ENCODE data around the gene SPIB. TPM values are rescaled to one million over a fixed set of nuclear protein-coding genes. Genes with fewer than 3 reads are reported as not detected.

Gene SPIB
- total and polyA plus RNA-seq, 5 donors = 0.02 to 0.29 (median 0.14) TPM; not detected in 2

DNA sequence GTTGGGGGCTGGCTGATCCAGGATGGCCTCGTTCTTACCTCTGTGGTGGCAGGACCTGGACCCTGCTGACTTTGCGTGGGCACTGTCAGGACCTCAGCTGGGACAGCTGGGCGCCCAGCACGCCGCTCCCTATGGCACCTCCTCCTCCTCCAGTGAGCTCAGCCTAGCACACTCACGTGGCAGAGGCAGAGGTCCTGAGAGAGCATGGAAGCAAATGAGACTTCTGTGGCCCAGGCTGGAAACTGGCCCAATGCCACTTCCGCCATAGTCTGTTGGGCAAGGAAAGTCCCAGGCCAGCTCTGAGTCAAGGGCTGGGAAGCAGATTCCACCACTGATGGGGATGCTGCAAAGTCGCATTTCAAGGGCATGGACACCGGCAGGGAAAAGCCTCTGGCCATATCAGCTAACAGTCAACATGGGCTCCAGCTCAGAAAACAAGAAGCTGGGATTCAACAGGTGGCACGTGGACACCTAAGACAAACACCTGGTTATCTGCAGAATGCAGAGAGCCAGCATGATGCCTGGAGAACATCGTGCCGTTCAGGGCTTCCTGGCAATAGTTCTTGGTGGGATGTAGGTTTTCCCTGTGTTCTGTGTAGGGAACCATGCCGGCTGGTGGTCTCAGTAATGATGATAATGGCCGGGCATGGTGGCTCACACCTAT, 30.6 kb downstream of the SPIB start:
- intact Hi-C loops (cut with DNase I) = no loop called here

GRCh38 chr19:50450369-50451222, 31.9 kb downstream of the SPIB start:
- DNase-seq (peak in 1 of 3 donors; percentile 15), ATAC-seq (no peak)
- no peak overlapping the region for H3K4me3 ChIP-seq (ENCODE audit: low read length)
- no peaks in the 10 kb centered on the region for H3K27me3 ChIP-seq (ENCODE audit: control insufficient read depth, insufficient read depth)
- 57% methylated on average over 30 of the region's 30 CpGs for WGBS
- intact Hi-C loops (cut with DNase I) = loop anchor here in 1 of 4 donors (10.0 kb wide), 1 partner anchor 86 kb away; the partner anchor contains the start of gene NAPSA
- H3K9me3 ChIP-seq (ENCODE audit: control insufficient read depth, low read length) = no peaks in the 10 kb centered on the region
- no peak overlapping the region for H3K27ac ChIP-seq (ENCODE audit: low read length)
- H3K4me1 ChIP-seq (ENCODE audit: control insufficient read depth, insufficient read depth, low read length) = no peaks in the 10 kb centered on the region

More for the DNA sequence above, 30.6 kb downstream of the SPIB start:
- WGBS = 77% methylated on average over 14 of the region's 14 CpGs
- no peak for ATAC-seq
- no peak for DNase-seq
- no peaks in the 10 kb centered on the region for H3K27me3 ChIP-seq (ENCODE audit: control insufficient read depth, insufficient read depth)
- H3K9me3 ChIP-seq (ENCODE audit: control insufficient read depth, low read length) = no peaks in the 10 kb centered on the region
- no peak overlapping the region for H3K27ac ChIP-seq (ENCODE audit: low read length)
- H3K4me3 ChIP-seq (ENCODE audit: low read length) = no peak overlapping the region
- H3K4me1 ChIP-seq (ENCODE audit: control insufficient read depth, insufficient read depth, low read length) = no peaks in the 10 kb centered on the region

DNA sequence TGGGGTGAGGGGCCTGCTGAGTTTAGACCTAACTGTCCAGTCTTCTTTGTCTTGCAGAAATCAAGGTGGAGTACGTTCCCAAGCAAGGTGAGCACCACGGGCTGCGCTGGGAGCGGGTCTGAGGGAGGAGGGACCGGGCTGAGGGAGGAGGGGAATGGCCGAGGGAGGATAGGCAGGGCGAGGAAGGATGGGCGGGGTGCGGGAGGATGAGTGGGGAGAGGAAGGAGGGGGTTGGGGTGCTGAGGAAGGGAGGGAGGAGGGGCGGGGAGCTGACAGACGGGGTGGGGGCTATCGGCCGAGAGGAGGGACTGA, 32.4 kb downstream of the SPIB start:
- Histone ChIP-seq H3K4me1 (ENCODE audit: control insufficient read depth, insufficient read depth, low read length) (no peaks in the 10 kb centered on the region), H3K27me3 (ENCODE audit: control insufficient read depth, insufficient read depth) (no peaks in the 10 kb centered on the region), H3K4me3 (ENCODE audit: low read length) (no peak overlapping the region), H3K9me3 (ENCODE audit: control insufficient read depth, low read length) (no peaks in the 10 kb centered on the region), H3K27ac (ENCODE audit: low read length) (no peak overlapping the region)
- intact Hi-C loops (cut with DNase I) = loop anchor here in 1 of 4 donors (10.0 kb wide), 1 partner anchor 86 kb away; the partner anchor contains the start of gene NAPSA
- DNase-seq = peak in 1 of 3 donors; percentile 32
- ATAC-seq = no peak
- WGBS = 40% methylated on average over 13 of the region's 13 CpGs

DNA sequence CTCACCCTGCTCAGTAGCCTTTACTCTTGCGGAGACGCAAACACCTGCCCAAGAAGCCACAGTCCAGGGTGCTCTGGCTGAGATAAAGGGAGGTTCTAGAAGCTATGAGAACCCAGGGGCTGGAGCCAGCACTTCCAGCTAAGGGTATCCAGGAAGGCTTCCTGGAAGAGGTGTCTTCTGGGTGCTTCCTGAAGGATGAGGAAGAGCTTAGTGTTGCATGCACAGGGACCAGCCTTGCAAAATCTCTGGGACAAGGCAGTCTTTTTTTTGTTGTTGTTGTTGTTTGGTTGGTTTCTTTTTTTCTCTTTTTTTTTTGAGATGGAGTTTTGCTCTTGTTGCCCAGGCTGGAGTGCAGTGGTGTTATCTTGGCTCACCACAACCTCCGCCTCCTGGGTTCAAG, 34.5 kb downstream of the SPIB start:
- ATAC-seq = no peak
- no peak for DNase-seq

DNA sequence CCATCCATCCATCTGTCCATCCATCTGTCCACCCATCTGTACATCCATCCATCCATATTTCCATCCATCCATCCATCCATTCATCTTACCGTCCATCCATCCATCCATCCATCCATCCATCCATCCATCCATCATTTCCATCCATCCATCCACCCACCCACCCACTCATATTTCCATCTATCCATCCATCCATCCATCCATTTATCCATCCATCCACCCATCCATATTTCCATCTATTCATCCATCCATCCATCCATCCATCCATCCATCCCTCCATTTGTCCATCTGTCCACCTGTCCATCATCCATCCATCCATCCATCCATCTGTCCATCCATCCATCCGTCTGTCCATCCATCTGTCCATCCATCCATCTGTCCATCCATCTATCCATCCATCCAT, 37.3 kb downstream of the SPIB start:
- DNase-seq (no peak), ATAC-seq (no peak)
- Histone ChIP-seq H3K9me3 (ENCODE audit: control insufficient read depth, low read length) (no peaks in the 10 kb centered on the region), H3K4me3 (ENCODE audit: low read length) (no peak overlapping the region), H3K4me1 (ENCODE audit: control insufficient read depth, insufficient read depth, low read length) (no peaks in the 10 kb centered on the region), H3K27ac (ENCODE audit: low read length) (no peak overlapping the region), H3K27me3 (ENCODE audit: control insufficient read depth, insufficient read depth) (no peaks in the 10 kb centered on the region)
- WGBS = 80% methylated on average over 2 of the region's 2 CpGs
- intact Hi-C loops (cut with DNase I) = loop anchor here in 1 of 4 donors (10.0 kb wide), 1 partner anchor 91 kb away; the partner anchor contains the start of gene NAPSA

More for the DNA sequence above, 34.5 kb downstream of the SPIB start:
- Histone ChIP-seq H3K4me1 (ENCODE audit: control insufficient read depth, insufficient read depth, low read length) (no peaks in the 10 kb centered on the region), H3K4me3 (ENCODE audit: low read length) (no peak overlapping the region), H3K27ac (ENCODE audit: low read length) (no peak overlapping the region), H3K9me3 (ENCODE audit: control insufficient read depth, low read length) (no peaks in the 10 kb centered on the region), H3K27me3 (ENCODE audit: control insufficient read depth, insufficient read depth) (no peaks in the 10 kb centered on the region)
- intact Hi-C loops (cut with DNase I) = loop anchor here in 1 of 4 donors (10.0 kb wide), 1 partner anchor 88 kb away; the partner anchor contains the start of gene NAPSA
- 97% methylated on average over 3 of the region's 3 CpGs for WGBS

DNA sequence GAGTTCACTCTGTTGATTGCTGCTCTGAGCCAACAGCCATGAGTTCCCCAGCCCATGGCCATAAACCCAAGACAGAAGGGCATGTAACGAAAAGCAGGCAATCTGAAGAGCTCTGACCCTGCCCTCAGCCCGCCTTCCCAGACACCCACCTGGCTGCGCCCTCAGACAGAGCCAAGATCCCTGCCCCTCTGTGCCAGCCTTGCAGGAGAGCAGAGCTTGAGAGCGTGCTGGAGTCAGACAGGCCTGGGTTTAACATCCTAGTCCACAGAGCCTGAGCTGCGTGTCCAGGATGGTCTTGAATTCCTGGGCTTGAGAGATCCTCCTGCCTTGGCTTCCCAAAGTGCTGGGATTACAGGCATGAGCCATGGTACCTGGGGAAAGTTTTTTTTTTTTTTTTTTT, 38.6 kb downstream of the SPIB start:
- ATAC-seq (no peak), DNase-seq (peak in 1 of 3 donors; percentile 37)
- H3K27me3 ChIP-seq (ENCODE audit: control insufficient read depth, insufficient read depth) = no peaks in the 10 kb centered on the region
- H3K9me3 ChIP-seq (ENCODE audit: control insufficient read depth, low read length) = no peaks in the 10 kb centered on the region
- intact Hi-C loops (cut with DNase I) = loop anchor here in 1 of 4 donors (10.0 kb wide), 1 partner anchor 92 kb away; the partner anchor contains the start of gene NAPSA
- H3K4me1 ChIP-seq (ENCODE audit: control insufficient read depth, insufficient read depth, low read length) = no peaks in the 10 kb centered on the region
- H3K27ac ChIP-seq (ENCODE audit: low read length) = no peak overlapping the region
- WGBS = 87% methylated on average over 5 of the region's 5 CpGs
- no peak overlapping the region for H3K4me3 ChIP-seq (ENCODE audit: low read length)

GRCh38 chr19:50458396-50459066, 39.8 kb downstream of the SPIB start:
- ATAC-seq (no peak), DNase-seq (peak in 1 of 3 donors; percentile 47)
- no peak overlapping the region for H3K4me3 ChIP-seq (ENCODE audit: low read length)
- no peaks in the 10 kb centered on the region for H3K4me1 ChIP-seq (ENCODE audit: control insufficient read depth, insufficient read depth, low read length)
- no peaks in the 10 kb centered on the region for H3K9me3 ChIP-seq (ENCODE audit: control insufficient read depth, low read length)
- no peak overlapping the region for H3K27ac ChIP-seq (ENCODE audit: low read length)
- 42% methylated on average over 50 of the region's 50 CpGs for WGBS
- intact Hi-C loops (cut with DNase I) = loop anchor here in 1 of 4 donors (10.0 kb wide), 1 partner anchor 94 kb away; the partner anchor contains the start of gene NAPSA
- no peaks in the 10 kb centered on the region for H3K27me3 ChIP-seq (ENCODE audit: control insufficient read depth, insufficient read depth)

- DNase-seq = peak in 1 of 3 donors; percentile 42
- WGBS = 63% methylated on average over 32 of the region's 32 CpGs
- H3K27me3 ChIP-seq (ENCODE audit: control insufficient read depth, insufficient read depth) = no peaks in the 10 kb centered on the region
- no peak overlapping the region for H3K27ac ChIP-seq (ENCODE audit: low read length)
- H3K9me3 ChIP-seq (ENCODE audit: control insufficient read depth, low read length) = no peaks in the 10 kb centered on the region
- intact Hi-C loops (cut with DNase I) = loop anchor here in 1 of 4 donors (10.0 kb wide), 1 partner anchor 94 kb away; the partner anchor contains the start of gene NAPSA
- H3K4me1 ChIP-seq (ENCODE audit: control insufficient read depth, insufficient read depth, low read length) = no peaks in the 10 kb centered on the region
- no peak for ATAC-seq
- H3K4me3 ChIP-seq (ENCODE audit: low read length) = no peak overlapping the region
Measured at GRCh38 chr19:50459067-50459456, 40.3 kb downstream of the SPIB start.

GRCh38 chr19:50459638-50460037, 40.9 kb downstream of the SPIB start:
- Histone ChIP-seq H3K27me3 (ENCODE audit: control insufficient read depth, insufficient read depth) (no peaks in the 10 kb centered on the region), H3K9me3 (ENCODE audit: control insufficient read depth, low read length) (no peaks in the 10 kb centered on the region), H3K4me1 (ENCODE audit: control insufficient read depth, insufficient read depth, low read length) (no peaks in the 10 kb centered on the region), H3K27ac (ENCODE audit: low read length) (no peak overlapping the region), H3K4me3 (ENCODE audit: low read length) (no peak overlapping the region)
- intact Hi-C loops (cut with DNase I) = loop anchor here (5.0 to 10.0 kb wide), 3 partner anchors 92 to 102 kb away; partner anchors contain the start of gene NAPSA (in 3 of the 4)
- 61% methylated on average over 1 of the region's 1 CpG for whole genome bisulfite sequencing
- ATAC-seq (no peak), DNase-seq (no peak)

DNA sequence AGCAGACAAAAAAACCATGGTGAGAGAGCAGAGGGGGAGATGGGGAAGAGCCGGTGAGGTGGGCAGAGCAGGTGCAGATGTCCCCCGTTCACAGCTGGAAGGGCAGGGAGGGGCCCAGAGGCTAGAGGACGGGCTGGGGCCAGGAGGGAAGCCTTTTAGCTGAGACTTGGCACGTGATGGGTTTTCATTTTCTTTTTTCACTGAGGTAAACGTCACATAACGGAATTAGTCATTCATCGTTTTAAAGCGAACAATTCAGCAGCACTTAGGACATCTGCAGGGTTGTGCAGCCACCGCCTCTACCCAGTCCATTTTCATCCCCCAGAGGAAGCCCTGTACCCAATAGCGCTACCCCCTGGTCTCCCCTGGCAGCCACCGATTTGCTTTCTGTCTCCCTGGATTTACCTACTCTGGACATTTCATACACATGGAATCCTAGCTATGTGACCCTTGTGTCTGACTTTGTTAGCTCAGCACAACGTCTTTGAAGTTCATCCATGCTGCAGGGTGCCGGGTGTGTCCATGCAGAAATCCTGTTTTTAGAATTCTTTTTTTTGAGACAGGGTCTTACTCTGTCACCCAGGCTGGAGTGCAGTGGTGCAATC, 41.5 kb downstream of the SPIB start:
- no peak overlapping the region for H3K27ac ChIP-seq (ENCODE audit: low read length)
- intact Hi-C loops (cut with DNase I) = loop anchor here in 3 of 4 donors (5.0 kb wide), 2 partner anchors 93 to 103 kb away; partner anchors contain the start of gene NAPSA (in 2 of the 3)
- H3K9me3 ChIP-seq (ENCODE audit: control insufficient read depth, low read length) = no peaks in the 10 kb centered on the region
- no peaks in the 10 kb centered on the region for H3K4me1 ChIP-seq (ENCODE audit: control insufficient read depth, insufficient read depth, low read length)
- H3K27me3 ChIP-seq (ENCODE audit: control insufficient read depth, insufficient read depth) = no peaks in the 10 kb centered on the region
- WGBS = 31% methylated on average over 13 of the region's 13 CpGs
- DNase-seq (peak in 1 of 3 donors; percentile 4), ATAC-seq (no peak)
- H3K4me3 ChIP-seq (ENCODE audit: low read length) = no peak overlapping the region

All from right cardiac atrium (tissue), 5 donors.